HG03135 (cell line): ENCODE measurements around the gene ZFPM1.

Experiments
- ATAC-seq: cut with Tn5 transposase; IDR thresholded peaks from one replicate; pipeline ENCODE4 v1.9.1; 2021; ENCODE audit warnings: mild to moderate bottlenecking, moderate library complexity; ENCODE audit not compliant: unreplicated experiment

ZFPM1 gene

GRCh38 chr16:88495268-88495772, 42.2 kb downstream of the ZFPM1 start:
- ATAC-seq, result no peak

- ATAC-seq, result no peak
Observed at GRCh38 chr16:88497561-88498462, 44.7 kb downstream of the ZFPM1 start.

GRCh38 chr16:88498576-88499208, 45.6 kb downstream of the ZFPM1 start:
- no peak for ATAC-seq

GRCh38 chr16:88499292-88499691, 46.2 kb downstream of the ZFPM1 start:
- no peak for ATAC-seq

GRCh38 chr16:88499836-88500251, 46.8 kb downstream of the ZFPM1 start:
- no peak for ATAC-seq

- ATAC-seq, result no peak
Observed at GRCh38 chr16:88500255-88500661, 47.2 kb downstream of the ZFPM1 start.

- ATAC-seq, result no peak
Observed at GRCh38 chr16:88502371-88502770, 49.3 kb downstream of the ZFPM1 start.

- ATAC-seq, result no peak
Observed at GRCh38 chr16:88502776-88503280, 49.7 kb downstream of the ZFPM1 start.

- ATAC-seq, result no peak
Observed at GRCh38 chr16:88503374-88503770, 50.3 kb downstream of the ZFPM1 start.

GRCh38 chr16:88503771-88504488, 50.9 kb downstream of the ZFPM1 start:
- ATAC-seq, result no peak

- no peak for ATAC-seq
Observed at GRCh38 chr16:88504489-88505404, 51.7 kb downstream of the ZFPM1 start.

- ATAC-seq, result no peak
Observed at GRCh38 chr16:88505405-88506082, 52.5 kb downstream of the ZFPM1 start.

GRCh38 chr16:88506723-88507122, 53.6 kb downstream of the ZFPM1 start:
- ATAC-seq, result no peak

GRCh38 chr16:88507231-88507743, 54.2 kb downstream of the ZFPM1 start:
- no peak for ATAC-seq

- ATAC-seq, result no peak
Observed at GRCh38 chr16:88508376-88508867, 55.3 kb downstream of the ZFPM1 start.

GRCh38 chr16:88508868-88509748, 56.0 kb downstream of the ZFPM1 start:
- ATAC-seq, result no peak

- ATAC-seq, result no peak
Observed at GRCh38 chr16:88509749-88510069, 56.6 kb downstream of the ZFPM1 start.
